Erythroblast (primary cell): ENCODE results near the gene WDR20.

Experiments used
- GATA1 ChIP-seq: IDR thresholded peaks from 2 replicates; pipeline ENCODE4 v1.6.1; 2011; ENCODE audit warnings: low read depth, mild to moderate bottlenecking, control low read depth, low read length, moderate library complexity
- POLR2A ChIP-seq: IDR thresholded peaks from 2 replicates; pipeline ENCODE4 v1.6.1; 2011; ENCODE audit warnings: mild to moderate bottlenecking, low read length

DNA sequence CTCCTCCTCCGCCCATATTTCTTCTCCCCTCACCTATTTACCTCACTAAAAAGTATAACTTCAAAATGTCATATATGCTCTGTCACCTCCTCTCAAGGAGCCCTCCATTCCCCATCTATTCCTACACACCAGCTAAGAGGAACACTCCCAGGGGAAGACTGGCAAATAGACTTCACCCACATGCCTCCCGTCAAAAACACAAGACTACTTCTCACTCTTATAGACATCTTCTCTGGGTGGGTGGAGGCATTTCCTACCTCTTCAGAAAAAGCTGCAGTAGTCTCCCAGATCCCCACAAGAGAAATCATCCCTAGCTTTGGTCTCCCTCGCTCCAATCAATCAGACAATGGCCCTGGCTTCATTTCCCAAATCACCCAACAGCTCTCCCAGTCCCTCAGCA lies 99.1 kb downstream of the WDR20 start:
- no peak for TF ChIP-seq POLR2A
- no peak for TF ChIP-seq GATA1
